GM18508 (cell line): Measurements from ENCODE around the gene MYO3B.

Experiments
- ATAC-seq: cut with Tn5 transposase; IDR thresholded peaks from one replicate; pipeline ENCODE4 v1.9.1; 2021; ENCODE audit warnings: moderate number of reproducible peaks; ENCODE audit not compliant: insufficient read depth, unreplicated experiment

The MYO3B gene

GRCh38 chr2:170703776-170704476 lies 526.0 kb downstream of the MYO3B start:
- no peak for ATAC-seq
